GM12801 (cell line): Measurements from ENCODE around the gene SYK.

Experiments used
- CTCF ChIP-seq: IDR thresholded peaks from one replicate; pipeline ENCODE4 v1.5.1; 2011; ENCODE audit warnings: control low read depth; ENCODE audit not compliant: insufficient read length; ENCODE audit errors: extremely low read depth

The SYK gene

DNA sequence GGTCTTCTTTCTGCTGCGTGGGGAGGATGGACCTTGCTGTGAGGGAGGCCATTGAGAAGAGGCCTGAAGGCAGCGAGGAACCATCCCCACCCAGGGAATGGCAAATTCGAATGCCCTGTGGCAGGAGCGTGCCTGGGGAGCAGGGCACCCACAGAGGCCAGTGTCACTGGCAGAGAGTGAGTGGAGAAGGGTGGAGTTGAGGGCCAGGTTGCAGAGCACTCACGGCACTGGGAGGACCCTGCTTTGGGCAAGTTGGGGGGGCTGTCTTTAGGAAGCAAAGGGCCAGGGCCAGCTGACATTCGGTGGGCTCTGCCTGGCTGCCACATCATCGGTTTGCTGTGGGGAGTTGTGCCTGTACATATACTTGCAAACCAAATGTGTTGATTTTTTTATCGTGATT lies 47.2 kb downstream of the SYK start:
- TF ChIP-seq CTCF: no peak

DNA sequence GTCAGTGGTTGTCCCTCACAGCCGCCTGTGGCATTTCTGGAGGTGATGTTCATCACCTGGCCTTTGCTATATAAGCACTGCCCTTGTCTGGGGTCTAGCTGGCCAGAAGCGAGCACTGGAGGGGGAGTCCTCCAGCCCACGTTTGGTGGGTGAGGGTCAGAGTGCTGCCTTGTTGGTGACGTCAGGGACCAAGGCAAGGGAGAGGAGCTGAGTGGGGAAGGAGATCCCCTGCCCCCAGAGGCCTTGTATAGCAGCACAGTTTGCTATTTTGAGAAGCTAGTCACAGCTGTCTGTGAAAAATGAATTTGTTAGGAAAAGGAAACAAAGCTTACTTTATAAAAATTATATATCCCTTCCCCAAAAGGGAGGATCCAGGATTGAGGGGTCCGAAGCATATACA lies 49.8 kb downstream of the SYK start:
- TF ChIP-seq CTCF: no peak

DNA sequence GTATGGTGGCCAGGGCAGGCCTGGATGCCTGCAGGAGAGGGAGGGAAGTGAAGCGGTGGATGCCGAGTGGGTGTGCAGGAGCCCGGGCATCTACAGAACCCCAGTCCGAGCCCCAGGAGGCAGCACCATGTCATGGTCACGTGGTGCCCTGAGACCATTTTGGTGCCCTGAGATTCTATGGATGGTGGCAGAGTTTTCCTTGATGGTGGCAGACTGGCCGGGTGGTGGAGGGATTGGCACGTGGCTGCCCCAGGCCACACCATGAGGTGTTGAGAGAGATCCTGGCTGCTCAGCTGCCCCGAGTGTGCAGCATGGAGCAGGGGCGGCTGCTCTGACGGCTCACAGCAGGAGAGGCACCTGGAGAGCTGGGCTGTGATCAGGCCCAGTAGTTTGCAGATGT lies 52.3 kb downstream of the SYK start:
- no peak for TF ChIP-seq CTCF

DNA sequence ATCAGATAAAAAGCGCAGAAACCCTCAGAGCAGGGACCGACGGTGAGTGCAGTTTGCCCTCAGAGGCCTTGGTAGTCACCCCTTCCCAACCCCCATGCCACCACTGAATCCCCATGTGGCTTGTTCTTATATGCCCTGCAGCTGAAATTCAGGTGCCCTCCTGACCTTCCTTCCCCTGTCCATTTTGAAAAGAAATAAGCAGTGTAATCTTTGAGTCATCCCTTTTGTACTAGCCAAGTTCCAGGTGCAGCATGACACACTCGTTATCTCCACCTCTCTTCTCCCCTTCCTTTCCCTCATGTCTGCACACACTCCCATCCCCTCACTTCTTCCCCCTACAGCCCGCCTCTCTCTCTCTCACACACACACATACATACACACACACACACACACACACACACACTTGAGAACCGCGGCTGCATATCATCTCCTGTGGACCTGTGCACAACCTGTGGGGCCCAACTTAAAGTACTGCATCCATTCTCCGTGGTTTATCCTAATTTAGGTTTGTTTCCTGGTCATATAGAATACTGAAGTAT lies 53.1 kb downstream of the SYK start:
- TF ChIP-seq CTCF: no peak

GRCh38 chr9:90855208-90855902 lies 53.7 kb downstream of the SYK start:
- TF ChIP-seq CTCF: no peak

- no peak for TF ChIP-seq CTCF
Measured at GRCh38 chr9:90857091-90857490, 55.5 kb downstream of the SYK start.

DNA sequence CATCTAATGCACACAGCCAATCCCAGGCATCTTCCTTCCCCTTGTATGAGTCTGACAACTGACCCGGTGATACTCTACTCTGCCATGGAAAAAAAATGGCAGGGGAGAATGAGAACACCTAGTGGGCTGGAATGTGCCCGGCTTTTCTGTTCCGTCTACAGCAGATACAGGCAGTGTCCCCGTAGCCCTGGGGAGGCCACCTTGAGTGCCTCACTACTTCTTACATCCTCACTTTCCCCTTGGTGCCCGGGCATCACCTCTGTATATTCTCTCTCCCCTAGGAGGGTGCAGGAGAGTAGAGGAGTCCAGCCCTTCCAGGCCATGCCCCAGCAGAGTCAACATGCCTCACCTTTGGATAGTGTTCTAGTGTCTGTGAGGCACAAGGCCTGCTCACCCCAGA lies 56.2 kb downstream of the SYK start:
- TF ChIP-seq CTCF: no peak
